Measurements from ENCODE around the gene MAST4. TPM values are rescaled to one million over a fixed set of nuclear protein-coding genes. Genes with fewer than 3 reads are reported as not detected.

Gene MAST4
- total and polyA plus RNA-seq, 2 of the 4 experiments (the other 2 are of a cell fraction): 4.8 to 6.8 TPM

DNA sequence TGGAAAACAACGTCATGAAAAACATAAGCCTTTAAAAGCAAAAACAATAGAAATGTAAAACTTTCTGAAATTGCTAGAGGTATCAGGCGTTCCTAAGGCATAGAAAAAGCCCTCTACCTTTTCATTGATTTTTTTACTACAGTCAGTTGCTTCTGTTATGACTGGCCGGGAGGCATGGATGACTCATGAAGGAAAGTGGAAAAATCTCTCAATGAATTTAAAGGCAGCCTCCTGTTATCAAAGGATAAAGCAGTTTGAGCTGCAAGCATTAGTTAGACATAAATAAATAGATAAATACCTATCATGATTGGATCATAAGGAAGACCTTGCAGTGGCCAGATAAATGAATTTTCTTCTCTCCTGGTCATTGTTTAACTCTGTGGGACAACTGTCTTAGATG lies 281.6 kb downstream of the MAST4 start:
- Histone ChIP-seq H3K9ac (ENCODE audit: low read depth, low read length) (no peak overlapping the region), H3K4me3 (ENCODE audit: insufficient read depth, low read depth, low read length) (no peak overlapping the region), H4K91ac (ENCODE audit: insufficient read depth, low read depth, low read length) (no peak overlapping the region), H2AK9ac (replicated peaks; ENCODE audit: low read depth, low read length, poor library complexity) (no peak overlapping the region), H2AFZ (replicated peaks; ENCODE audit: low read length, poor library complexity) (no peak overlapping the region), H3K4me1 (ENCODE audit: control insufficient read depth, insufficient read depth, low read length) (peaks cover 2% of the 10 kb centered on the region; the same call in 1 of the 2 replicates), H4K5ac (ENCODE audit: low read depth, low read length) (no peak overlapping the region), H3K4me2 (ENCODE audit: low read depth, low read length) (no peak overlapping the region), H4K20me1 (ENCODE audit: insufficient read depth, low read length) (no peaks in the 10 kb centered on the region), H2BK15ac (ENCODE audit: low read depth, low read length) (no peak overlapping the region), H2BK5ac (ENCODE audit: low read depth, low read length, poor library complexity, severe bottlenecking) (no peak overlapping the region), H3K36me3 (ENCODE audit: control insufficient read depth, insufficient read depth, low read length) (no peaks in the 10 kb centered on the region), H2AK5ac (ENCODE audit: low read depth, low read length) (no peak overlapping the region), H4K8ac (ENCODE audit: low read depth in 2 of 2, low read length in 2 of 2) (no peak overlapping the region), H3K18ac (ENCODE audit: low read depth, low read length) (no peak overlapping the region), H2BK20ac (ENCODE audit: low read depth, low read length) (no peak overlapping the region), H3K4ac (ENCODE audit: low read depth, low read length) (no peak overlapping the region), H3K27me3 (ENCODE audit: control insufficient read depth, insufficient read depth, low read length) (no peaks in the 10 kb centered on the region; the same call in 1 of the 2 replicates), H3K9me3 (ENCODE audit: control insufficient read depth, insufficient read depth, low read length) (no peaks in the 10 kb centered on the region), H3K9me1 (ENCODE audit: insufficient read depth, low read length) (no peaks in the 10 kb centered on the region), H3K56ac (ENCODE audit: extremely low read depth, insufficient read depth, low read length) (no peak overlapping the region), H3K23ac (ENCODE audit: low read depth, low read length) (no peak overlapping the region), H3K14ac (replicated peaks; ENCODE audit: low read depth, low read length) (no peak overlapping the region), H3K79me1 (ENCODE audit: low read depth in 1 of 2, low read length in 2 of 2) (no peaks in the 10 kb centered on the region), H2BK120ac (ENCODE audit: low read depth, low read length) (no peak overlapping the region), H3K27ac (ENCODE audit: insufficient read depth, low read length) (no peak overlapping the region)
- dilution Hi-C loops (cut with HindIII; ENCODE audit: low sequenced_read_pairs, unreplicated experiment) (no loop called here), intact Hi-C loops (cut with micrococcal nuclease) (no loop called here), in situ Hi-C loops (cut with MboI; ENCODE audit: low sequenced_read_pairs) (no loop called here)
- POLR2A ChIA-PET (ENCODE audit: unreplicated experiment): no interaction called here
- ATAC-seq (ENCODE audit: low read depth) (peak; percentile 65), DNase-seq (peak; percentile 47)
- TF ChIP-seq, protein P1, sequence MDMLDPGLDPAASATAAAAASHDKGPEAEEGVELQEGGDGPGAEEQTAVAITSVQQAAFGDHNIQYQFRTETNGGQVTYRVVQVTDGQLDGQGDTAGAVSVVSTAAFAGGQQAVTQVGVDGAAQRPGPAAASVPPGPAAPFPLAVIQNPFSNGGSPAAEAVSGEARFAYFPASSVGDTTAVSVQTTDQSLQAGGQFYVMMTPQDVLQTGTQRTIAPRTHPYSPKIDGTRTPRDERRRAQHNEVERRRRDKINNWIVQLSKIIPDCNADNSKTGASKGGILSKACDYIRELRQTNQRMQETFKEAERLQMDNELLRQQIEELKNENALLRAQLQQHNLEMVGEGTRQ (IDR thresholded peaks at IDR 0.05; ENCODE audit: low read depth, low read length): no peak
- TF ChIP-seq CEBPB (IDR thresholded peaks at IDR 0.05; ENCODE audit: low read depth, low read length) (no peak), FOS (IDR thresholded peaks at IDR 0.05; ENCODE audit: low read depth, low read length) (0 out of 2 replicates have a peak, but pooled peaks have one; percentile 28)
- TF ChIP-seq, protein P2, sequence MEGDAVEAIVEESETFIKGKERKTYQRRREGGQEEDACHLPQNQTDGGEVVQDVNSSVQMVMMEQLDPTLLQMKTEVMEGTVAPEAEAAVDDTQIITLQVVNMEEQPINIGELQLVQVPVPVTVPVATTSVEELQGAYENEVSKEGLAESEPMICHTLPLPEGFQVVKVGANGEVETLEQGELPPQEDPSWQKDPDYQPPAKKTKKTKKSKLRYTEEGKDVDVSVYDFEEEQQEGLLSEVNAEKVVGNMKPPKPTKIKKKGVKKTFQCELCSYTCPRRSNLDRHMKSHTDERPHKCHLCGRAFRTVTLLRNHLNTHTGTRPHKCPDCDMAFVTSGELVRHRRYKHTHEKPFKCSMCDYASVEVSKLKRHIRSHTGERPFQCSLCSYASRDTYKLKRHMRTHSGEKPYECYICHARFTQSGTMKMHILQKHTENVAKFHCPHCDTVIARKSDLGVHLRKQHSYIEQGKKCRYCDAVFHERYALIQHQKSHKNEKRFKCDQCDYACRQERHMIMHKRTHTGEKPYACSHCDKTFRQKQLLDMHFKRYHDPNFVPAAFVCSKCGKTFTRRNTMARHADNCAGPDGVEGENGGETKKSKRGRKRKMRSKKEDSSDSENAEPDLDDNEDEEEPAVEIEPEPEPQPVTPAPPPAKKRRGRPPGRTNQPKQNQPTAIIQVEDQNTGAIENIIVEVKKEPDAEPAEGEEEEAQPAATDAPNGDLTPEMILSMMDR (conservative IDR thresholded peaks at IDR 0.05; ENCODE audit: low read depth, low read length): no peak
- no CpG with 5 or more reads among the region's 3 CpGs for WGBS, 2 experiments (ENCODE audit: extremely low coverage in 2 of 2, insufficient read length in 1 of 2)
- BruUV-seq (replicated peaks): no TSS peak
- CTCF ChIA-PET: no interaction called here

Data from IMR-90 (cell line).